Endothelial cell (in vitro differentiated cells): Measurements from ENCODE around the gene CAB39. TPM values are rescaled to one million over a fixed set of nuclear protein-coding genes. Genes with fewer than 3 reads are reported as not detected.
"Not testable (repeated sequence)": the region's sequence is repeated elsewhere in the genome, so short reads cannot be mapped to it uniquely, and the experiment has no call there.

Experiments
- DNase-seq: peaks from one replicate; pipeline ENCODE4 v3.0.0; 2021; ENCODE audit warnings: low spot score
- H3K27ac Mint-ChIP-seq: one replicate; pipeline ENCODE4 v1.8.0; 2021; ENCODE audit warnings: mixed read lengths, inconsistent platforms; ENCODE audit not compliant: unreplicated experiment
- H3K27me3 Mint-ChIP-seq: one replicate; pipeline ENCODE4 v1.8.0; 2021; ENCODE audit warnings: mild to moderate bottlenecking, moderate library complexity, mixed read lengths, inconsistent platforms; ENCODE audit not compliant: unreplicated experiment
- H3K36me3 Mint-ChIP-seq: one replicate; pipeline ENCODE4 v1.8.0; 2021; ENCODE audit warnings: mild to moderate bottlenecking, low read depth, mixed read lengths, inconsistent platforms; ENCODE audit not compliant: unreplicated experiment
- H3K4me1 Mint-ChIP-seq: one replicate; pipeline ENCODE4 v1.8.0; 2021; ENCODE audit warnings: mild to moderate bottlenecking, mixed read lengths, inconsistent platforms; ENCODE audit not compliant: unreplicated experiment
- H3K4me3 Mint-ChIP-seq: one replicate; pipeline ENCODE4 v1.8.0; 2021; ENCODE audit warnings: mild to moderate bottlenecking, mixed read lengths, inconsistent platforms; ENCODE audit not compliant: unreplicated experiment
- H3K9me3 Mint-ChIP-seq: one replicate; pipeline ENCODE4 v1.8.0; 2021; ENCODE audit warnings: mixed read lengths, inconsistent platforms; ENCODE audit not compliant: unreplicated experiment
- total RNA-seq: library from RNA; stranded (reverse); fragmentation: NEBNext Ultra II Directional; extraction: Animal tissue kit (Norgen Biotek cat#: 25700); gene quantifications from one replicate; pipeline ENCODE4 v1.2.1, GENCODE V29; 2021; ENCODE audit not compliant: unreplicated experiment
- TF ChIP-seq, protein P1 (sequence below): fragments of 200-600 bp; sonication (generic); IDR thresholded peaks from one replicate; pipeline ENCODE4 v1.5.0; 2021; ENCODE audit warnings: antibody characterized with exemption; ENCODE audit not compliant: unreplicated experiment

Gene CAB39
- total RNA-seq, 1 donor from 2014 or later = 48.7 TPM

DNA sequence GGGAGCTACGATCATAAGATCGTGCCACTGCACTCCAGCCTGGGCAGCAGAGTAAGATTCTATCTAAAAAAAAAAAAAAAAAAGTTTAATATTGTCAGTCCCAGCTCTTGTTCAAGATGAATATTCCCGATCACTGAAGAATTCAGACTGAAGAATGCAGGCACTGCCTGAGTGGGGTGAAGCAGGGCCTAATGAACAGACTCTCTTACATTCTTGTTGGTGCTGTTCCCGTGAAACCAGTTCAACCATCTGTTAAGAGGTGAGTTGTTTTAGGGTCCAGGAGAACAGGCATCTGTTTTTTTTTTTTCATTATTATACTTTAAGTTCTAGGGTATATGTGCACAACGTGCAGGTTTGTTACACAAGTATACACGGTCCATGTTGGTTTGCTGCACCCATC lies 17.1 kb upstream of the CAB39 start:
- no peaks in the 10 kb centered on the region for H3K36me3 Mint-ChIP-seq
- H3K27ac Mint-ChIP-seq = no peak overlapping the region
- no peak overlapping the region for H3K4me3 Mint-ChIP-seq
- DNase-seq = no peak
- TF ChIP-seq, protein P1, sequence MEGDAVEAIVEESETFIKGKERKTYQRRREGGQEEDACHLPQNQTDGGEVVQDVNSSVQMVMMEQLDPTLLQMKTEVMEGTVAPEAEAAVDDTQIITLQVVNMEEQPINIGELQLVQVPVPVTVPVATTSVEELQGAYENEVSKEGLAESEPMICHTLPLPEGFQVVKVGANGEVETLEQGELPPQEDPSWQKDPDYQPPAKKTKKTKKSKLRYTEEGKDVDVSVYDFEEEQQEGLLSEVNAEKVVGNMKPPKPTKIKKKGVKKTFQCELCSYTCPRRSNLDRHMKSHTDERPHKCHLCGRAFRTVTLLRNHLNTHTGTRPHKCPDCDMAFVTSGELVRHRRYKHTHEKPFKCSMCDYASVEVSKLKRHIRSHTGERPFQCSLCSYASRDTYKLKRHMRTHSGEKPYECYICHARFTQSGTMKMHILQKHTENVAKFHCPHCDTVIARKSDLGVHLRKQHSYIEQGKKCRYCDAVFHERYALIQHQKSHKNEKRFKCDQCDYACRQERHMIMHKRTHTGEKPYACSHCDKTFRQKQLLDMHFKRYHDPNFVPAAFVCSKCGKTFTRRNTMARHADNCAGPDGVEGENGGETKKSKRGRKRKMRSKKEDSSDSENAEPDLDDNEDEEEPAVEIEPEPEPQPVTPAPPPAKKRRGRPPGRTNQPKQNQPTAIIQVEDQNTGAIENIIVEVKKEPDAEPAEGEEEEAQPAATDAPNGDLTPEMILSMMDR = no peak
- no peaks in the 10 kb centered on the region for H3K27me3 Mint-ChIP-seq
- no peaks in the 10 kb centered on the region for H3K4me1 Mint-ChIP-seq
- H3K9me3 Mint-ChIP-seq = no peaks in the 10 kb centered on the region

DNA sequence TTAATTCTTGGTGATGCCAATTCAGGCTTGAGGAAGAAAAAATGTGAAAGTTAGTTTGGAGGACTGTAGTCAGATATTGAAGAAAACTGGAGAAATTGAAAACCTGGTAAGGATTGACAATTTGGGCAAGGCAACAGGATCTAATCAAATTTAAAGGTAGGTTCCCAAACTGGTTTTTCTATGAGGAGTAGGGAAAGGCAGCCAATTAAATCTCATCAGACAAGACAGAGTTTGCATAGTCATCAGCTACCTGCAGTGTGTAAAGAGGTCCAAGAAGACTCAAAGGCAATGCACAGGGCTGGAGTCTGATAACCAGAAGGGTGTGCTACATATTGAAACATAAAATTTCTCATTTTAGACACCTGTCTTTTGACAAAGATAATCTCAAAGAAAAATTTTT lies 16.0 kb upstream of the CAB39 start:
- H3K4me3 Mint-ChIP-seq = no peak overlapping the region
- DNase-seq = no peak
- H3K27ac Mint-ChIP-seq = no peak overlapping the region
- H3K9me3 Mint-ChIP-seq = no peaks in the 10 kb centered on the region
- no peaks in the 10 kb centered on the region for H3K4me1 Mint-ChIP-seq
- TF ChIP-seq, protein P1 = no peak
- H3K27me3 Mint-ChIP-seq = no peaks in the 10 kb centered on the region
- no peaks in the 10 kb centered on the region for H3K36me3 Mint-ChIP-seq

DNA sequence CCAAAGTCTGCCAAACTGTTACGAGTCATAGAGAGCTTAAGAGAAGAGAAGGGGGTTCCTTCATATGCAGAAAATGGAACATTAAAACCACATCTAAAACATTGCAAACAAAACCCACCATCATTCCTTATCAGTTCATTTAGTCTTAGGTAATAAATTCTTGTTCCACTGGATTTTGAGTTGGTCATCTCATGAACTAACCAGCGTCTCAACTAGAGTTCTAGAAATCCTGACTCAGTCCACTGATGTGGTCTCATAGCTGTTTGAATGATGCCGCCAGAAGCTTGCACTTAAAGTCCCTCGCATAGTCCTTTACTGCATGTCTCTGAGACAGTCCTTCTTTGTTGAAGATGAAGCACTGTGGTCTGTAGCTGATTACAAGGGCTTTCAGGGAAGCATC lies 15.0 kb upstream of the CAB39 start:
- H3K4me1 Mint-ChIP-seq = no peaks in the 10 kb centered on the region
- no peak overlapping the region for H3K27ac Mint-ChIP-seq
- H3K9me3 Mint-ChIP-seq = no peaks in the 10 kb centered on the region
- TF ChIP-seq, protein P1 = no peak
- DNase-seq = no peak
- H3K36me3 Mint-ChIP-seq = no peaks in the 10 kb centered on the region
- no peaks in the 10 kb centered on the region for H3K27me3 Mint-ChIP-seq
- no peak overlapping the region for H3K4me3 Mint-ChIP-seq

- H3K4me3 Mint-ChIP-seq, H3K27me3 Mint-ChIP-seq, H3K27ac Mint-ChIP-seq, DNase-seq, H3K9me3 Mint-ChIP-seq, H3K4me1 Mint-ChIP-seq, H3K36me3 Mint-ChIP-seq: not testable (repeated sequence)
These were observed 13.9 kb upstream of the CAB39 start for GRCh38 chr2:230698753-230699152.

DNA sequence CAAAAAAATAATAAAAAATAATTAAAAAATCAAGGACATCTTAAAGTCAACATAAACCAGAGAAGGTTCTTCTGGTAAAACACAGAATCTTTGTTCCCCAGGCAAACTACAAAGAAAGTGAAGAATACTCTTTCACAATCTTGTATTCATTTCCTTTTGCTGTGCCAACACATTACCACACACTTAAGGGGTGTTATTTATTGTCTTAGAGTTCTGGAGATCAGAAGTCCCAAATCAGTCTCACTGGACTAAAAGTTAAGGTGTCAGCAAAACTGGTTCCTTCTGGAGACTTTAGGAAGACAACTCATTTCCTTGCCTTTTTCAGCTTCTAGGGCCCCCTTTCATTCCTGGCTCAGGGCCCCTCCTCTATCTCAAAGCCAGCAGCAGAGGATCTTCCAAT lies 12.2 kb upstream of the CAB39 start:
- H3K9me3 Mint-ChIP-seq = no peaks in the 10 kb centered on the region
- no peaks in the 10 kb centered on the region for H3K4me1 Mint-ChIP-seq
- H3K27me3 Mint-ChIP-seq = no peaks in the 10 kb centered on the region
- H3K36me3 Mint-ChIP-seq = no peaks in the 10 kb centered on the region
- H3K27ac Mint-ChIP-seq = no peak overlapping the region
- no peak for DNase-seq
- TF ChIP-seq, protein P1 = no peak
- H3K4me3 Mint-ChIP-seq = no peak overlapping the region

GRCh38 chr2:230701308-230701707 lies 11.3 kb upstream of the CAB39 start:
- H3K4me1 Mint-ChIP-seq = no peaks in the 10 kb centered on the region
- H3K36me3 Mint-ChIP-seq = no peaks in the 10 kb centered on the region

GRCh38 chr2:230702457-230702856 lies 10.2 kb upstream of the CAB39 start:
- H3K36me3 Mint-ChIP-seq, DNase-seq, H3K27ac Mint-ChIP-seq, H3K27me3 Mint-ChIP-seq, H3K4me1 Mint-ChIP-seq, H3K9me3 Mint-ChIP-seq, H3K4me3 Mint-ChIP-seq: not testable (repeated sequence)

More at GRCh38 chr2:230701308-230701707, 11.3 kb upstream of the CAB39 start:
- TF ChIP-seq, protein P1 = no peak
- no peak overlapping the region for H3K27ac Mint-ChIP-seq
- DNase-seq = no peak
- H3K4me3 Mint-ChIP-seq = no peak overlapping the region
- no peaks in the 10 kb centered on the region for H3K9me3 Mint-ChIP-seq
- peaks cover 1% of the 10 kb centered on the region for H3K27me3 Mint-ChIP-seq
